H1 (cell line): ENCODE measurements around the gene TMEM9B. TPM values are rescaled to one million over a fixed set of nuclear protein-coding genes. Genes with fewer than 3 reads are reported as not detected.

Source experiments
- ATF2 ChIP-seq: IDR thresholded peaks from 2 replicates; pipeline ENCODE4 v1.6.1; 2012; ENCODE audit warnings: low read length, inconsistent platforms
- CHD2 ChIP-seq: IDR thresholded peaks from 2 replicates; pipeline ENCODE4 v1.6.1; 2012; ENCODE audit warnings: low read length, improper control_type of control experiment
- CTCF ChIP-seq, 3 experiments: IDR thresholded peaks; 1 replicate in 2 of 3; 2 replicates in 1 of 3; pipeline versions ENCODE4 v1.5.1 to v1.6.1; 2011; ENCODE audit warnings: low read length in 3 of 3, mild to moderate bottlenecking in 3 of 3, inconsistent platforms in 2 of 3, low read depth in 1 of 3, moderate library complexity in 1 of 3; ENCODE audit not compliant: insufficient read depth in 1 of 3; ENCODE audit errors: control extremely low read depth in 1 of 3
- E2F6 ChIP-seq: IDR thresholded peaks from 2 replicates; pipeline ENCODE4 v1.6.1; 2012; ENCODE audit warnings: inconsistent platforms
- EGR1 ChIP-seq: IDR thresholded peaks from 2 replicates; pipeline ENCODE4 v1.6.1; 2011; ENCODE audit warnings: low read depth, low read length, borderline replicate concordance
- EZH2 ChIP-seq: fragments of 200-600 bp; sonication (generic); IDR thresholded peaks from 2 replicates; pipeline ENCODE4 v1.7.1; 2012; ENCODE audit warnings: low read depth, mild to moderate bottlenecking, moderate library complexity, low read length, inconsistent platforms; ENCODE audit not compliant: severe bottlenecking
- HDAC2 ChIP-seq, 2 experiments: fragments of 300-600 bp in 1 of 2; sonication (generic) in 1 of 2; IDR thresholded peaks; 2 replicates each; pipeline ENCODE4 v1.6.1; 2011 to 2012; ENCODE audit warnings: low read depth in 2 of 2, low read length in 2 of 2, mild to moderate bottlenecking in 2 of 2, moderate library complexity in 2 of 2, borderline replicate concordance in 1 of 2, inconsistent platforms in 1 of 2
- KDM1A ChIP-seq: fragments of 200-600, 300-600 bp; sonication (generic); IDR thresholded peaks from 2 replicates; pipeline ENCODE4 v1.7.1; 2016; ENCODE audit warnings: mild to moderate bottlenecking, low read length, borderline replicate concordance
- KDM4A ChIP-seq: IDR thresholded peaks from one replicate; pipeline ENCODE4 v1.7.1; 2012; ENCODE audit warnings: low read depth, mild to moderate bottlenecking, moderate library complexity, low read length, inconsistent platforms; ENCODE audit not compliant: severe bottlenecking
- MAX ChIP-seq: IDR thresholded peaks from 2 replicates; pipeline ENCODE4 v1.6.1; 2012; ENCODE audit warnings: inconsistent platforms
- PHF8 ChIP-seq: fragments of 200-600 bp; sonication (generic); conservative IDR thresholded peaks from 2 replicates; pipeline ENCODE4 v1.7.1; 2012; ENCODE audit warnings: low read depth, mild to moderate bottlenecking, inconsistent platforms, low read length, moderate library complexity
- RBBP5 ChIP-seq: IDR thresholded peaks from 2 replicates; pipeline ENCODE4 v1.7.1; 2012; ENCODE audit warnings: low read depth, mild to moderate bottlenecking, inconsistent platforms, low read length, moderate library complexity, borderline replicate concordance
- SAP30 ChIP-seq: fragments of 300-600 bp; sonication (generic); IDR thresholded peaks from 2 replicates; pipeline ENCODE4 v1.7.1; 2012; ENCODE audit warnings: low read length, moderate library complexity, mild to moderate bottlenecking, inconsistent platforms; ENCODE audit not compliant: insufficient read depth, insufficient replicate concordance
- SP1 ChIP-seq: IDR thresholded peaks from 2 replicates; pipeline ENCODE4 v1.6.1; 2011; ENCODE audit warnings: low read depth, low read length
- SP2 ChIP-seq: IDR thresholded peaks from 2 replicates; pipeline ENCODE4 v1.6.1; 2012; ENCODE audit warnings: mild to moderate bottlenecking, low read length, inconsistent platforms
- SP4 ChIP-seq: IDR thresholded peaks from 2 replicates; pipeline ENCODE4 v1.6.1; 2012; ENCODE audit warnings: low read length, inconsistent platforms
- SUZ12 ChIP-seq: fragments of 200-600 bp; sonication (generic); IDR thresholded peaks from 2 replicates; pipeline ENCODE4 v1.6.1; 2012; ENCODE audit warnings: mild to moderate bottlenecking, inconsistent platforms, low read length, moderate library complexity, mixed read lengths
- TEAD4 ChIP-seq: IDR thresholded peaks from 2 replicates; pipeline ENCODE4 v1.6.1; 2012; ENCODE audit warnings: low read depth, low read length, inconsistent platforms, mixed read lengths
- ZNF274 ChIP-seq: IDR thresholded peaks from 2 replicates; pipeline ENCODE4 v1.7.0; 2012; ENCODE audit warnings: low read length, borderline replicate concordance; ENCODE audit errors: extremely low read depth
- polyA plus RNA-seq, 7 experiments: library from polyadenylated mRNA; depleted of rRNA in 3 of 7; stranded (reverse) in 5 of 7; unstranded in 2 of 7; fragments of >200 nt in 5 of 7; fragments of 200-250 nt in 2 of 7; gene quantifications; 1 replicate in 5 of 7; 2 replicates in 1 of 7; 4 replicates in 1 of 7; pipeline versions ENCODE4 v1.2.1 to v1.2.3, GENCODE V29; 2011 to 2013; ENCODE audit warnings: missing spikeins in 2 of 7, mixed read lengths in 2 of 7
- total RNA-seq: library from RNA; stranded (reverse); fragmentation: NEBNext Ultra II Directional; extraction: Animal tissue kit (Norgen Biotek cat#: 25700); gene quantifications from 2 replicates; pipeline ENCODE4 v1.2.1, GENCODE V29; 2021

Gene TMEM9B
- total and polyA plus RNA-seq, 2 of the 8 experiments (the other 6 are each of a cell fraction or from before 2014, with no cell fraction given) = 8.3 to 9.4 TPM

GRCh38 chr11:9003573-9004182 is 39.4 kb upstream of the TMEM9B start, which contains the start of gene NRIP3 (continued):
- peak; percentile 85; the same call in 1 of the 2 replicates for TF ChIP-seq SUZ12
- no peak for TF ChIP-seq TEAD4
- peak; percentile 69; the same call in 1 of the 2 replicates for TF ChIP-seq MAX
- TF ChIP-seq RBBP5 = 0 out of 2 replicates have a peak, but pooled peaks have one; percentile 81
- TF ChIP-seq SP1 = no peak
- no peak for TF ChIP-seq KDM1A
- peak; percentile 76 for TF ChIP-seq E2F6
- TF ChIP-seq EGR1 = no peak
- no peak for TF ChIP-seq CTCF (IDR thresholded peaks at IDR 0.05; ENCODE audit: control extremely low read depth in 1 of 3, insufficient read depth in 1 of 3, low read depth in 1 of 3, low read length in 3 of 3)
- no peak for TF ChIP-seq ATF2
- peak; percentile 80 for TF ChIP-seq EZH2
- peak; percentile 97 for TF ChIP-seq KDM4A
- TF ChIP-seq ZNF274 = no peak
- no peak for TF ChIP-seq SAP30
- no peak for TF ChIP-seq SP2
- no peak for TF ChIP-seq HDAC2 (IDR thresholded peaks at IDR 0.05; ENCODE audit: borderline replicate concordance in 1 of 2, low read depth in 2 of 2, low read length in 2 of 2)
- TF ChIP-seq CHD2 = no peak
- TF ChIP-seq PHF8 = peak; percentile 52
- TF ChIP-seq SP4 = no peak
